ELF-1 (cell line): ENCODE results near the gene PIK3C2G.
"Not testable (repeated sequence)": the region's sequence is repeated elsewhere in the genome, so short reads cannot be mapped to it uniquely, and the experiment has no call there.

Experiments
- DNase-seq: peaks from one replicate; pipeline ENCODE4 v3.0.0-alpha.2; 2016; ENCODE audit warnings: low read depth, low spot score

PIK3C2G gene

GRCh38 chr12:18632848-18633247 is 371.5 kb downstream of the PIK3C2G start:
- no peak for DNase-seq

- DNase-seq = no peak
Observed at GRCh38 chr12:18634382-18634781, 373.1 kb downstream of the PIK3C2G start.

- no peak for DNase-seq
Observed at GRCh38 chr12:18640321-18640955, 379.1 kb downstream of the PIK3C2G start.

DNA sequence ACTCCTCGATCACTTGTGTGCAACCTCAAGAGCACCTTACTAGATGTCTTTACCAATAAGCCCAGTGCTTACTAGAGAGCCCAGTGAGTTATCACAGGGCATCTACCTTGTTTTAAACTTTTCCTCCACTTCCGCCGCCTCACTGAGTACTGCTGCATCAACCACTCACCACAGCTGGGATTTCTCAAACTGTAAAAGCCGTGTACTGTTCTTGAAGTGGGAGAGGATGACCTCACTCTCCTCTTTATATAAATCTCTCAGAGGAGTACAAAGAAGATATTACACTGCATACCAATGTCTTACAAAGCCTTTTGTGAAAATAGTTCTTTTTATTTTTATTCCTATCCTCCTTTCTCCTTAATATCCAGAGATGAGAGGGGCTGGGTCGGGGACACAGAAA is 382.4 kb downstream of the PIK3C2G start:
- DNase-seq = no peak

DNA sequence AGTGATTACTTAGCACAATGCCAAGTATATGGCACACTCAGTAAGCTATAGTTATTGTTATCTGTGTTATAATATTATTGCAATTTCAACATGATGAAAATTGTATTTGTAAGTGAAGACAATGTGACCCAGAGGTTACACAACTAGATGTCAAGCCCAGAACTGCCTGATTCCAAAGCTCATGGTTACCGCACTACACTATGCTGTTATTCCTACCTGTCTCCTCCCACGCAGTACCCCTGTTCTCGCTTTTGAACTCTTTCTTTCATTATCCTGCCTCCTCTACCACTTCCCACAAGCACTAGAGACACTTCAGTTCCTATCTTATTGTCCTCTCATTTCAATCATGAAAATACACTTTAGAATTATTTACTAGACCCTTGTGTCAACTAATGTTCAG is 383.2 kb downstream of the PIK3C2G start:
- DNase-seq = no peak

GRCh38 chr12:18646286-18646890 is 385.1 kb downstream of the PIK3C2G start:
- no peak for DNase-seq

- DNase-seq = no peak
Observed at GRCh38 chr12:18651525-18651924, 390.2 kb downstream of the PIK3C2G start.

DNA sequence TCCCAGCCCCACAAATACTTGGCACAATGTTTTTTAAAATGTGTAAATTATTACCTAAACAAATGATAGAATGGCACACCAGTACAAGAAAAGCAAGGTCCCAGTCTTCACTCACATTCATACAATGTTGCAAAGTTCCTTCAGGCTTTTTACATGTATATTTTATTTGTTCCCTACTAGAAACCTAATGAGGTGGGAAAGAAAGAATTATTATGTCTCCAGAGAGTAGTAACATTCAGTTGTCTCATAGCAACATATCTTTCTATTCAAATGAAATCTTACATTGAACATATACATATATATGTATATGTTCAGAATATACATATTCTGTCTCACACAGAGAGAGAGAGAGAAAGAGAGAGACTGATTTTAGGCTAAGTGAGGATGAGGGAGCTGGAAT is 391.3 kb downstream of the PIK3C2G start:
- DNase-seq = no peak

DNA sequence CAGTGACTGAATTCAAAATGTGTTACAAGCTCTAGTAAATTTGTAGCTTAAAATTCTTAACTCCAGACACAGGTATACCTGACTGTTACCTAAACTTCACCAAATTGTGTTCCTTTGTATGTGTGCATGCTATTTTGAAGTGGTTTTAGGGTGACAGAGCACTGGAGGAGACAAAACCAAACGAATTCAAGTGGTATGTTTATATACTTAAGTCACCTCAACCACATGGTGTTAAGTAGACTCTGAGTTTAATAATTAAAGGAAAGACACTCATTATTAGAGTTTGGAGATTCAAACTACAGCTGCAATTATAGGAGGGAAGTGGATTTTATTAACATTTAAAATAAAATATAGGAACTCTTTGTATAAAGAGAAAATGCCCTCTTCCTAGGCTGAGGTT is 392.1 kb downstream of the PIK3C2G start:
- DNase-seq = no peak

GRCh38 chr12:18655351-18655750 is 394.0 kb downstream of the PIK3C2G start:
- no peak for DNase-seq

GRCh38 chr12:18658179-18658578 is 396.9 kb downstream of the PIK3C2G start:
- no peak for DNase-seq

- no peak for DNase-seq
Observed at GRCh38 chr12:18658829-18659228, 397.5 kb downstream of the PIK3C2G start.

DNA sequence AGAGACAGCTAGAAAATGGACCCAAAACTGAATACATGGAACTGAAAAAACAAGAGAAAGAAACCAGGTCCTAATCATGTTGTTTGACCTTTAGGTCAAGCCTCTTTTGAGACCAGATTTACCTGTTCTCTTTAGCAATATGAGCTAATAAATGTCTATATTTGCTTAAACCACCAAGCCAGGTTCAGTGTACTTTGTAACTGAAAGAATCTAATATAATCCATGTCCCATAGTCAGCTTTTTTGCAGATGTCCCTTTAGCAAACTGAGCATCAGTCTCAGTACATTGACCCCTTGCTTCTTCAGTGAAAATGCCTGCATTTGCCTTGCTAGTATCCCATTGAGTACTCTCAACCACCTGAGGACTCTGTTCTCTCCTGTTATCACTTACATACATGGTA is 414.8 kb downstream of the PIK3C2G start:
- no peak for DNase-seq

DNA sequence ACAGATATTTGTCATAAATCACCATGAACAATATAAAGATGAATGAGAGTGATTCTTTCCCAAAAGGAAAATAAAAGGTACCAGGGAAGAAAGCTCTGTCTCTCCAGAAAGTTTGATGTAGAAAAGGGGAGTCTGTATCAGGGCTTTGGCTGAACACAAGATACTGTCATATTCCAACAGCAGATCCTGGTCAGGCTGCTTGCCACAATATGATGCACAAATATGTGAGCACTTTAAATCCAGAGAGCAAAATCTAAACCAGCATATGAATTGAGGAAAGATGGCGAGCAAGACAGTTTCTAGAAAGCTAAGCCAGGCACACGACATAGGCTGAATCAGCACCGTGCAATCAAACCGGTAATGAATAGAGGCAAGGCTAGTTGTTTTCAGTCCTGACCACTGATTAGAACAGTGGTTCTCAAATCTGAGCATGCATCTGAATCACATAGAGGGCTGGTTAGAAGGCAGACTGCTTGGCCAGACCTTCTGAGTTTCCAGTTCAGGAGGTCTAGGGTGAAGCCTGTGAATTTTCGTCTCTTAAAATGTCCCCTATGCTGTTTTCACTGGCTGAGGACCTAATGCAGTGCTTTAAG is 415.8 kb downstream of the PIK3C2G start:
- DNase-seq = no peak

- no peak for DNase-seq
Observed at GRCh38 chr12:18681818-18682217, 420.5 kb downstream of the PIK3C2G start.

GRCh38 chr12:18683327-18684013 is 422.2 kb downstream of the PIK3C2G start:
- no peak for DNase-seq

DNA sequence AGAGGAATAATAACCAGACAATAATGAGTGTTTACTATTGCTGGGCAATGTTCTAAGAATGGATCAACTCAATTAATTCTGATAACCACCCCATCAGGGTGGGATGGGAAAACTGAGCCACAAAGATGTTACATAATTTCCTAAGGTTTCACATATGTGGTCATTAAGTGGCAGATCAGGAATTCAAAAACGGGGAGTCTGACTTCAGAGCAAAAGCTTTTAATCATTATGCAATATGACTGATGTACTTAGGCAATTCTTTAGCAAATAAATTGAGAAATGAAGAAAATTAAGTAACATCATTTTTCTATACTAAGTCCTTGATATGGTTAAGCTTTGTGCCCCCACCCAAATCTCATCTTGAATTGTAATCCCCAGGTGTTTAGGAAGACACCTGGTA is 423.1 kb downstream of the PIK3C2G start:
- DNase-seq = no peak

DNA sequence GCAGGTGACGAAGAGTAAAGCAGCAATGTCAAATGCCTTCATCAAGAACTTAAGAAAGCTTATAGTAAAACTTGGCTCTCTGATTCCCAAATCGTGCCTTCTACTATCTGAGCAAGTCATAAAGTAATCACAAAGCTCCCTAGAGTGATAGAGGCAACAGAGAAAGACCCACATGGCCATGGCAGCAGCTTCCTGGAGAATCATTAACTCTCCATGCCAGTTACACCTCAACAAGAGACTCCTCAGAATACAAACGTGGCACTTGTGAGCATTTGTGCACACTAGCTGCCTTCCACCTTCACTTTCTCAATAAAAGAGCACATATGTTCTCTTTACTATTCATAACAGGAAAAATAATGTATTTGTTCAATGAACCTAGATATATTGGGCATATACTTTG is 428.5 kb downstream of the PIK3C2G start:
- no peak for DNase-seq

DNA sequence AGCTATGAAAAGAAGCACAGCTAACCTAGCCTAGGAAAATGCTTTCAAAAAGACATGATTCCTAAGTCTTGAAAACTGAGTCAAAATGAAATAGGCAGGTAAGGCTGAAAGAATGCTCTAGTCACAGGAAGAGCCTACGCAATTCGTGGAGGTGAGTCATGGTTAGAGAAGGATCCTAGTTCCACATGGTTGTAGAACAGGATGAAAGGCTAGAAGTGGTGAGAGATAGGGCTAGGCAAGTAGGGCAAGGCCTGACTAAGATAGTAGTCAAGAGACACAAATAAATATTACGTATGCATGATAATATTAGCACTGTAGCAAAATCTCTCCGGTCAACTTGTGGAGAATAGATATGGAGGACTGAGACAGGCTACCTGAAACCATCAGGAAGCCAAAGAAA is 429.3 kb downstream of the PIK3C2G start:
- DNase-seq = no peak

DNA sequence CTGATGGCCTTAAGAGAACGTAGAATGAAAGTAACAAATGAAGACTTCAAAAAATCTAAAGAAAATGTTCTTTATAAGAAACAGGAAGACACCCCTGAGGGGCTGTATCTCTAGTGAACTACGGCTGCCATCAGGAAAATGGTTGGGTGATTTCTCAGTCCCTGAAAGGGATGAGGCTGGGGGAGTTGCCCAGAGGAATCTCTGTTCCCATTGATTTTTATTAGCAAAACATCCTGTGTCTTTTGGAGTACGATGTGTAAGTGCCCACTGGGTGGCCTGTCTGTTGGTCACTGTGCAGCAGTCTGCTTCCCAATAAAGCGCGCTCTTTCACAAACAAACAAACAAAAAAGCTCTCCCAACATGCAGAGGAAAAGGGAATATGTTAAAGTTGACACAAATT is 432.7 kb downstream of the PIK3C2G start:
- not testable (repeated sequence) for DNase-seq

GRCh38 chr12:18696971-18697602 is 435.8 kb downstream of the PIK3C2G start:
- no peak for DNase-seq
